IMR-90 (cell line): ENCODE data around the gene LIPG. TPM values are rescaled to one million over a fixed set of nuclear protein-coding genes. Genes with fewer than 3 reads are reported as not detected.

Experiments
- ATAC-seq: fragments of 200-7000 bp; cut with Tn5 transposase; 2 replicates; pipeline ENCODE4 v1.9.1; 2020; ENCODE audit warnings: low read depth, mild to moderate bottlenecking, moderate library complexity
- BruUV-seq: library from RNA; stranded (reverse); fragments of 400-500 nt; replicated peaks from 2 replicates; lab custom pipeline; 2021; lab: Mats Ljungman, UMichigan
- CTCF ChIA-PET: fragments of 300-600 bp; formaldehyde crosslinking; extraction: SDS; loops from one replicate; lab custom pipeline; 2021; ENCODE audit warnings: antibody characterized with exemption; lab: Yijun Ruan, JAX
- POLR2A ChIA-PET: fragments of 300-600 bp; sonication (Branson Sonifier 250); formaldehyde crosslinking; loops from one replicate; lab custom pipeline; 2022; ENCODE audit warnings: antibody characterized with exemption; ENCODE audit not compliant: unreplicated experiment; lab: Charles Lee
- DNase-seq: peaks from one replicate; pipeline ENCODE4 v3.0.0; 2013
- H2AFZ ChIP-seq: replicated peaks from 2 replicates; pipeline ENCODE3; 2013; ENCODE audit warnings: low read length, mild to moderate bottlenecking; ENCODE audit not compliant: poor library complexity
- H2AK5ac ChIP-seq: 2 replicates; pipeline ENCODE4 v1.6.1; 2013; ENCODE audit warnings: low read depth, low read length, inconsistent platforms
- H2AK9ac ChIP-seq: replicated peaks from 2 replicates; pipeline ENCODE3; 2013; ENCODE audit warnings: mild to moderate bottlenecking, low read depth, low read length, moderate library complexity; ENCODE audit not compliant: poor library complexity
- H2BK120ac ChIP-seq: 2 replicates; pipeline ENCODE4 v1.6.1; 2013; ENCODE audit warnings: low read depth, low read length, inconsistent platforms
- H2BK15ac ChIP-seq: 3 replicates; pipeline ENCODE4 v1.6.1; 2013; ENCODE audit warnings: low read depth, low read length, inconsistent platforms
- H2BK20ac ChIP-seq: 2 replicates; pipeline ENCODE4 v1.6.1; 2013; ENCODE audit warnings: low read depth, mild to moderate bottlenecking, inconsistent platforms, low read length, moderate library complexity
- H2BK5ac ChIP-seq: 2 replicates; pipeline ENCODE4 v1.6.1; 2013; ENCODE audit warnings: mild to moderate bottlenecking, low read depth, low read length, inconsistent platforms; ENCODE audit not compliant: poor library complexity, severe bottlenecking
- H3K14ac ChIP-seq: replicated peaks from 2 replicates; pipeline ENCODE4 v1.6.1; 2013; ENCODE audit warnings: low read depth, low read length, inconsistent platforms
- H3K18ac ChIP-seq: 2 replicates; pipeline ENCODE4 v1.6.1; 2013; ENCODE audit warnings: low read depth, low read length, control low read depth
- H3K23ac ChIP-seq: 2 replicates; pipeline ENCODE4 v1.6.1; 2013; ENCODE audit warnings: low read depth, low read length, inconsistent platforms
- H3K27ac ChIP-seq: 2 replicates; pipeline ENCODE4 v1.5.1; 2013; ENCODE audit warnings: mild to moderate bottlenecking, control low read depth, low read length; ENCODE audit not compliant: insufficient read depth
- H3K27me3 ChIP-seq: 2 replicates; pipeline ENCODE4 v1.6.1; 2013; ENCODE audit warnings: low read length; ENCODE audit not compliant: control insufficient read depth, insufficient read depth
- H3K36me3 ChIP-seq: 2 replicates; pipeline ENCODE4 v1.6.1; 2013; ENCODE audit warnings: low read length, mixed read lengths; ENCODE audit not compliant: control insufficient read depth, insufficient read depth
- H3K4ac ChIP-seq: 2 replicates; pipeline ENCODE4 v1.6.1; 2013; ENCODE audit warnings: low read depth, low read length, inconsistent platforms
- H3K4me1 ChIP-seq: 2 replicates; pipeline ENCODE4 v1.6.1; 2013; ENCODE audit warnings: low read length, mixed read lengths; ENCODE audit not compliant: control insufficient read depth, insufficient read depth
- H3K4me2 ChIP-seq: 2 replicates; pipeline ENCODE4 v1.6.1; 2013; ENCODE audit warnings: low read depth, mild to moderate bottlenecking, control low read depth, low read length, moderate library complexity
- H3K4me3 ChIP-seq: 2 replicates; pipeline ENCODE4 v1.5.1; 2013; ENCODE audit warnings: low read depth, mild to moderate bottlenecking, control low read depth, low read length, moderate library complexity; ENCODE audit not compliant: insufficient read depth
- H3K56ac ChIP-seq: 2 replicates; pipeline ENCODE4 v1.6.1; 2013; ENCODE audit warnings: low read length, inconsistent platforms; ENCODE audit not compliant: insufficient read depth; ENCODE audit errors: extremely low read depth
- H3K79me1 ChIP-seq, 2 experiments: 2 replicates each; pipeline ENCODE4 v1.6.1; 2013; ENCODE audit warnings: low read length in 2 of 2, inconsistent platforms in 1 of 2, low read depth in 1 of 2
- H3K9ac ChIP-seq: 2 replicates; pipeline ENCODE4 v1.6.1; 2013; ENCODE audit warnings: low read depth, low read length, control low read depth
- H3K9me1 ChIP-seq: 2 replicates; pipeline ENCODE4 v1.6.1; 2013; ENCODE audit warnings: low read length, inconsistent platforms; ENCODE audit not compliant: insufficient read depth
- H3K9me3 ChIP-seq: 2 replicates; pipeline ENCODE4 v1.6.1; 2013; ENCODE audit warnings: low read length; ENCODE audit not compliant: control insufficient read depth, insufficient read depth
- H4K20me1 ChIP-seq: 2 replicates; pipeline ENCODE4 v1.6.1; 2013; ENCODE audit warnings: low read length, inconsistent platforms; ENCODE audit not compliant: insufficient read depth
- H4K5ac ChIP-seq: 2 replicates; pipeline ENCODE4 v1.6.1; 2013; ENCODE audit warnings: mild to moderate bottlenecking, low read depth, low read length, control low read depth
- H4K8ac ChIP-seq, 2 experiments: 2 replicates each; pipeline ENCODE4 v1.6.1; 2013; ENCODE audit warnings: low read depth in 2 of 2, low read length in 2 of 2, control low read depth in 1 of 2, inconsistent platforms in 1 of 2
- H4K91ac ChIP-seq: 2 replicates; pipeline ENCODE4 v1.6.1; 2013; ENCODE audit warnings: low read depth, low read length, inconsistent platforms; ENCODE audit not compliant: insufficient read depth
- CEBPB ChIP-seq: IDR thresholded peaks from 2 replicates; pipeline ENCODE4 v1.6.1; 2012; ENCODE audit warnings: low read depth, low read length, improper control_type of control experiment
- FOS ChIP-seq: fragments of 150-350 bp; IDR thresholded peaks from 2 replicates; pipeline ENCODE4 v1.6.1; 2016; ENCODE audit warnings: low read depth, low read length
- MAZ ChIP-seq: IDR thresholded peaks from 2 replicates; pipeline ENCODE4 v1.6.1; 2012; ENCODE audit warnings: low read depth, mild to moderate bottlenecking, low read length, improper control_type of control experiment, moderate library complexity, borderline replicate concordance
- NFE2L2 ChIP-seq: fragments of 150-350 bp; IDR thresholded peaks from 2 replicates; pipeline ENCODE4 v1.6.1; 2016; ENCODE audit warnings: low read depth, mild to moderate bottlenecking, low read length
- RAD21 ChIP-seq: IDR thresholded peaks from 2 replicates; pipeline ENCODE4 v1.6.1; 2012; ENCODE audit warnings: low read length, improper control_type of control experiment
- RCOR1 ChIP-seq: IDR thresholded peaks from 2 replicates; pipeline ENCODE4 v1.6.1; 2012; ENCODE audit warnings: mild to moderate bottlenecking, low read length, improper control_type of control experiment; ENCODE audit not compliant: insufficient replicate concordance
- RFX5 ChIP-seq: IDR thresholded peaks from 2 replicates; pipeline ENCODE4 v1.8.0; 2012; ENCODE audit warnings: low read depth, mild to moderate bottlenecking, low read length, moderate library complexity
- SMC3 ChIP-seq: fragments of 150-350 bp; IDR thresholded peaks from 2 replicates; pipeline ENCODE4 v1.6.1; 2016; ENCODE audit warnings: low read depth, mild to moderate bottlenecking, antibody characterized with exemption, low read length, moderate library complexity
- WGBS, 2 experiments: methylation state at CpG; one replicate each; pipeline versions ENCODE4 v1.1.5 to v1.1.7; 2013; ENCODE audit warnings: missing lambda C conversion rate in 2 of 2; ENCODE audit not compliant: insufficient read length in 1 of 2; ENCODE audit errors: extremely low coverage in 2 of 2; 5-methylcytosine and 5-hydroxymethylcytosine counted together
- dilution Hi-C: fragments of 300-500 bp; cut with HindIII; formaldehyde crosslinking; loops from one replicate; pipeline ENCODE4 v1.14.3; 2018; ENCODE audit warnings: low sequenced_read_pairs; ENCODE audit not compliant: unreplicated experiment
- in situ Hi-C: fragments of 300-500 bp; cut with MboI; formaldehyde crosslinking; loops from 3 replicates; pipeline ENCODE4 v1.14.3; 2019; ENCODE audit warnings: low sequenced_read_pairs, inconsistent platforms, mixed read lengths
- intact Hi-C: fragments of 100-400 bp; cut with micrococcal nuclease; formaldehyde crosslinking; loops from 2 replicates; pipeline ENCODE4 v1.10.0; 2022
- polyA plus RNA-seq, 3 experiments: library from polyadenylated mRNA; depleted of rRNA; stranded (reverse); fragments of >200 nt; gene quantifications; 2 replicates each; pipeline ENCODE4 v1.2.3, GENCODE V29; 2012; ENCODE audit warnings: low replicate concordance in 1 of 3
- total RNA-seq: library from RNA; depleted of rRNA; stranded (reverse); fragments of >200 nt; gene quantifications from 2 replicates; pipeline ENCODE4 v1.2.3, GENCODE V29; 2012
- TF ChIP-seq, protein P1 (sequence below): fragments of 150-350 bp; IDR thresholded peaks from 2 replicates; pipeline ENCODE4 v1.6.1; 2016; ENCODE audit warnings: low read depth, mild to moderate bottlenecking, low read length, moderate library complexity, borderline replicate concordance

Gene LIPG
- total and polyA plus RNA-seq, 2 of the 4 experiments (the other 2 are of a cell fraction), result under 0.01 to 0.14 TPM

DNA sequence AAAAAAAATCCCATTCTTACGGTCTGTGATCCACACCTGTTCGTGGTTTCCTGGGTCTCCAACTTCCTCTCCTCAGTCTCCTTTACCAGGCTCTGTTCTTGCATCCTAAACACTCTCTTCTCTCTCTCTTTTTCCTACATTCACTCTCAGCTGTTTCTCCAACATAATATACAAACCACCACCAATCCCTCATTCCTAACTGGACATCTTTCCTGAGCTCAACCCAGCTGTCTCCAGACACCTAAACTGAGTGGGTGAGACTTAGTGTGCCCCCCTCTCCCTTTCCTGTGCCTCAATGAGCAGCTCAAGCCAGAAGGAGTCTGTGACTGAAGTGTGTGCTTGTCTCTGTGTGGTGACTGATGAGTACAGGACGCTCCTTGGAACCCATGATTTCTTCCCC is 59.4 kb downstream of the LIPG start:
- Histone ChIP-seq H3K27me3 (peaks cover 39% of the 10 kb centered on the region), H2BK20ac (no peak overlapping the region), H3K4me2 (no peak overlapping the region), H2AK5ac (no peak overlapping the region), H3K4ac (no peak overlapping the region), H2BK120ac (no peak overlapping the region), H2AK9ac (no peak overlapping the region), H4K20me1 (peaks cover 3% of the 10 kb centered on the region; the same call in 1 of the 2 replicates), H3K36me3 (no peaks in the 10 kb centered on the region), H2BK5ac (no peak overlapping the region), H4K5ac (no peak overlapping the region), H3K9ac (no peak overlapping the region), H3K4me3 (no peak overlapping the region), H3K27ac (no peak overlapping the region), H3K9me3 (no peaks in the 10 kb centered on the region), H3K9me1 (peaks cover 5% of the 10 kb centered on the region; the same call in 1 of the 2 replicates), H3K14ac (no peak overlapping the region), H3K79me1 (no peaks in the 10 kb centered on the region), H3K56ac (no peak overlapping the region), H2BK15ac (no peak overlapping the region), H3K4me1 (peaks cover 6% of the 10 kb centered on the region; the same call in 1 of the 2 replicates), H3K23ac (no peak overlapping the region), H4K8ac (no peak overlapping the region), H2AFZ (no peak overlapping the region), H3K18ac (no peak overlapping the region), H4K91ac (no peak overlapping the region)
- in situ Hi-C loops, result no loop called here
- DNase-seq (no peak), ATAC-seq (no peak)
- TF ChIP-seq NFE2L2 (no peak), MAZ (no peak), SMC3 (no peak), RAD21 (no peak), CEBPB (no peak), RFX5 (no peak), RCOR1 (no peak), FOS (no peak)
- TF ChIP-seq, protein P1, sequence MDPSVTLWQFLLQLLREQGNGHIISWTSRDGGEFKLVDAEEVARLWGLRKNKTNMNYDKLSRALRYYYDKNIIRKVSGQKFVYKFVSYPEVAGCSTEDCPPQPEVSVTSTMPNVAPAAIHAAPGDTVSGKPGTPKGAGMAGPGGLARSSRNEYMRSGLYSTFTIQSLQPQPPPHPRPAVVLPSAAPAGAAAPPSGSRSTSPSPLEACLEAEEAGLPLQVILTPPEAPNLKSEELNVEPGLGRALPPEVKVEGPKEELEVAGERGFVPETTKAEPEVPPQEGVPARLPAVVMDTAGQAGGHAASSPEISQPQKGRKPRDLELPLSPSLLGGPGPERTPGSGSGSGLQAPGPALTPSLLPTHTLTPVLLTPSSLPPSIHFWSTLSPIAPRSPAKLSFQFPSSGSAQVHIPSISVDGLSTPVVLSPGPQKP, result no peak
- dilution Hi-C loops, result no loop called here
- intact Hi-C loops, result no loop called here
- BruUV-seq, result no TSS peak
- WGBS, 2 experiments, result no CpG with 5 or more reads among the region's 3 CpGs
- CTCF ChIA-PET, result no interaction called here
- POLR2A ChIA-PET, result no interaction called here
